NT2/D1 (cell line): ENCODE results near the gene KIF21A.
"Not testable (repeated sequence)": the region's sequence is repeated elsewhere in the genome, so short reads cannot be mapped to it uniquely, and the experiment has no call there.

ENCODE experiments used
- DNase-seq: peaks from one replicate; pipeline ENCODE4 v3.0.0-alpha.2; 2011; ENCODE audit warnings: low read depth, low spot score
- H3K27me3 ChIP-seq: 2 replicates; pipeline ENCODE4 v1.6.0; 2011; ENCODE audit warnings: mild to moderate bottlenecking; ENCODE audit not compliant: insufficient read length, insufficient read depth
- H3K36me3 ChIP-seq: 2 replicates; pipeline ENCODE4 v1.6.1; 2011; ENCODE audit warnings: mild to moderate bottlenecking, low read length, mixed read lengths; ENCODE audit not compliant: insufficient read depth, insufficient read length
- H3K4me1 ChIP-seq: 2 replicates; pipeline ENCODE4 v1.5.1; 2011; ENCODE audit not compliant: insufficient read depth, insufficient read length
- H3K4me3 ChIP-seq: 2 replicates; pipeline ENCODE4 v1.5.1; 2011; ENCODE audit warnings: low read depth; ENCODE audit not compliant: insufficient read length
- H3K9ac ChIP-seq: 2 replicates; pipeline ENCODE4 v1.6.0; 2011; ENCODE audit warnings: low read depth; ENCODE audit not compliant: insufficient read length
- H3K9me3 ChIP-seq: 2 replicates; pipeline ENCODE4 v1.5.1; 2011; ENCODE audit warnings: mild to moderate bottlenecking, low read length; ENCODE audit not compliant: insufficient read depth
- SUZ12 ChIP-seq: IDR thresholded peaks from 2 replicates; pipeline ENCODE4 v1.6.1; 2011; ENCODE audit not compliant: insufficient read length, insufficient read depth; ENCODE audit errors: extremely low read depth
- YY1 ChIP-seq: IDR thresholded peaks from 2 replicates; pipeline ENCODE4 v1.6.1; 2011; ENCODE audit not compliant: insufficient read length, insufficient read depth
- ZNF274 ChIP-seq: IDR thresholded peaks from 2 replicates; pipeline ENCODE4 v1.6.1; 2011; ENCODE audit warnings: mild to moderate bottlenecking, low read depth, low read length

Gene KIF21A

DNA sequence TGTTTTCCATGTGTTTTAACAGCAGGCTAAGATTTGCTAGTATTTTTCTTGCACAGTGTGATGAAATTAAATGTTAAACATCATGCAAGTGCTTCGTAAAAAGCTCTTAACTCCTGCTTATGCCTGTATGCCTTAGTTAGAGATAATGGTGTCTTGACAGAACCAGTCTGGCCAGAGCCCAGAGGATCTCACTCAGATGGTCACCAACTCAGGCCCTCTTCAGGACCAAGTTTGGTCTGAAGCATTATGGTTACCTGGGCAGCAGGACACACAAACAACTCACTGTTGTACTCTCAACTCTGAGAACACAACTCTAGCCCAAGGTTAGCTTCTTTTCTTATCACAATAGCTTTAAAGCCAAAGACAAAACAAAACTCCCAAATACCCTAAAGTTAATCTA lies 115.4 kb downstream of the KIF21A start:
- Histone ChIP-seq H3K9me3 (no peaks in the 10 kb centered on the region), H3K4me3 (no peak overlapping the region), H3K4me1 (no peaks in the 10 kb centered on the region), H3K36me3 (peaks cover 24% of the 10 kb centered on the region), H3K9ac (no peak overlapping the region), H3K27me3 (no peaks in the 10 kb centered on the region)
- no peak for DNase-seq
- TF ChIP-seq SUZ12 (no peak), YY1 (no peak), ZNF274 (no peak)

DNA sequence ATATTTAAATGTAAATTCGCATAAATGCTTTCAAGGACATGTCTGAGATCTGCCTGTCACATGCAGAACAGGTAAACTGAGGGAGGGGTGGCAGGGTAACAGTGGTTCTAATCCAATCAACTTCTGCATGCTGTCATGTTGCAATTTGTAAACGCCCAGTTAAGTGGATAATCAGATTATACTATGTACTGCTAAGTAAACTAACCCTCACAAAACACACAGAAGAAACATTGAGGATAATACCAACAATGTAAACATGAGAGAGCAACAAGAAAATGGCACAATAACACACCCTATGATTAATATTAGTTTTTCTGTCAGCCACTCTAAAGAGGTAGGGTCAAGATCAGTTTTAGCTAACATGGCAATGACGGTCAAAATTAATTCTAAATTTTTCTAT lies 123.7 kb downstream of the KIF21A start:
- Histone ChIP-seq H3K4me3 (no peak overlapping the region), H3K9ac (no peak overlapping the region), H3K9me3 (no peaks in the 10 kb centered on the region), H3K4me1 (no peaks in the 10 kb centered on the region), H3K27me3 (no peaks in the 10 kb centered on the region), H3K36me3 (peaks cover 7% of the 10 kb centered on the region)
- no peak for DNase-seq
- TF ChIP-seq SUZ12 (no peak), ZNF274 (no peak)

DNA sequence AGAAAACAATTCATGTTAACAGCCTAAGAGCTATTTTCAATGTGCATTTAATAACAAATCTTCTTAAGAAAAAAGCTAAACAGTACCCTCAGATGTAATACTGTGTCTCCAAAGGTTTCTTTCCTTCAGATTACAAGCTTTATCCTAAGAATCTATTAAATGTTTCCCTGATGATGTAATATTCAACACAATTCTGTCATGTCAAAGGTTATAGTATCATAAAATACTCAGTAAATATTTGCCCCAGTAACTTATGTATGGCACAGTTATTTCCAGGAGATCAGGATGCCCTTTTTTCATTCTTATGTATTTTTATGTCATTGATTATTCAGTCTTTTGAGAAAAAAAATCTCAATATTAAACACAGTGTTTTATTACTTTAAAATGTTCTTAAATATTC lies 128.4 kb downstream of the KIF21A start:
- no peaks in the 10 kb centered on the region for H3K4me1 ChIP-seq
- peaks cover 11% of the 10 kb centered on the region for H3K36me3 ChIP-seq
- DNase-seq, result no peak
- TF ChIP-seq SUZ12 (no peak), YY1 (no peak), ZNF274 (no peak)
- H3K9me3 ChIP-seq, result no peaks in the 10 kb centered on the region
- H3K27me3 ChIP-seq, result no peaks in the 10 kb centered on the region
- H3K4me3 ChIP-seq, result no peak overlapping the region
- no peak overlapping the region for H3K9ac ChIP-seq

DNA sequence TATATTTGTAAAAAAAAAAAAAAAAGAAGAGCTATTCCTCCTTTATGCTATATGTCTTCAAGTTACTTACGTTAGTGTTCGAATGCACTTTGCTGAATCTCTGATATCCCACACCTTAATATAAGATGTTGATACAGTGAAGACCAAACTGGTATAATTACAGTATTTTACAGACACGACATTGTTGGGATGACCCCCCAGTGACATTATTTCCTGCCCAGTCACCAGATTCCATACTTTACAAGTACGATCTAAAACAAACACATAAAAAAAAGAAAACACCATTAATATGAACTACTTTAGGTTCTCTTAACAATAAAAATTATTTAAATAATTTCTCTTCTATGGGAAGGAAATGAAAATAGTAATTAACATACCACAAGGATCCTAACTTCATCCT lies 133.4 kb downstream of the KIF21A start:
- Histone ChIP-seq H3K9me3 (no peaks in the 10 kb centered on the region), H3K9ac (no peak overlapping the region), H3K4me3 (no peak overlapping the region), H3K4me1 (no peaks in the 10 kb centered on the region), H3K27me3 (no peaks in the 10 kb centered on the region), H3K36me3 (peaks cover 20% of the 10 kb centered on the region)
- no peak for DNase-seq
- TF ChIP-seq ZNF274, result no peak
- TF ChIP-seq YY1, result no peak
- TF ChIP-seq SUZ12, result no peak

- peaks cover 18% of the 10 kb centered on the region for H3K36me3 ChIP-seq
- no peak overlapping the region for H3K9ac ChIP-seq
- no peaks in the 10 kb centered on the region for H3K4me1 ChIP-seq
- H3K4me3 ChIP-seq, result no peak overlapping the region
- H3K9me3 ChIP-seq, result no peaks in the 10 kb centered on the region
- no peaks in the 10 kb centered on the region for H3K27me3 ChIP-seq
- TF ChIP-seq ZNF274 (no peak), YY1 (no peak), SUZ12 (no peak)
- DNase-seq, result no peak
These were observed 141.5 kb downstream of the KIF21A start for GRCh38 chr12:39301422-39301821.

GRCh38 chr12:39300799-39301198 lies 142.1 kb downstream of the KIF21A start:
- H3K27me3 ChIP-seq, result no peaks in the 10 kb centered on the region
- no peak overlapping the region for H3K9ac ChIP-seq
- no peak overlapping the region for H3K4me3 ChIP-seq
- peaks cover 14% of the 10 kb centered on the region for H3K36me3 ChIP-seq
- DNase-seq, result no peak
- no peaks in the 10 kb centered on the region for H3K4me1 ChIP-seq
- no peaks in the 10 kb centered on the region for H3K9me3 ChIP-seq
- TF ChIP-seq SUZ12 (no peak), YY1 (no peak), ZNF274 (no peak)

- Histone ChIP-seq H3K36me3 (peaks cover 4% of the 10 kb centered on the region), H3K4me1 (no peaks in the 10 kb centered on the region), H3K9me3 (no peaks in the 10 kb centered on the region), H3K9ac (no peak overlapping the region), H3K4me3 (no peak overlapping the region), H3K27me3 (no peaks in the 10 kb centered on the region)
- no peak for DNase-seq
- TF ChIP-seq ZNF274 (no peak), YY1 (no peak), SUZ12 (no peak)
These were observed 145.0 kb downstream of the KIF21A start for GRCh38 chr12:39297891-39298290.

- Histone ChIP-seq H3K9ac (no peak overlapping the region), H3K9me3 (no peaks in the 10 kb centered on the region), H3K4me3 (no peak overlapping the region), H3K4me1 (no peaks in the 10 kb centered on the region), H3K36me3 (no peaks in the 10 kb centered on the region), H3K27me3 (no peaks in the 10 kb centered on the region)
- TF ChIP-seq YY1, result no peak
- no peak for TF ChIP-seq SUZ12
- no peak for TF ChIP-seq ZNF274
- DNase-seq, result no peak
These were observed 146.4 kb downstream of the KIF21A start for GRCh38 chr12:39296496-39296895.

DNA sequence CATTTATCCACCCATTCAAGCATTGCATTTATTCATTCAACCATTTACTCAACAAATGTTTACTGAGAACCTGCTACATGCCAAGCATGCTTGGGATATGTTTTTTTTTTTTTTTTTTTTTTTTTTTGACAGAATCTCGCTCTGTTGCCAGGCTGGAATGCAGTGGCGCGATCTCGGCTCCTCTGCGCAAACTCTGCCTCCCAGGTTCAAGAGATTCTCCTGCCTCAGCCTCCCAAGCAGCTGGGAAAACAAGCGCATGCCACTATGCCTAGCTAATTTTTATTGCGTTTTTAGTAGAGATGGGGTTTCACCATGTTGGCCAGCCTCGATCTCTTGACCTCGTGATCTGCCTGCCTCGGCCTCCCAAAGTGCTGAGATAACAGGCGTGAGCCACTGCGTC lies 147.3 kb downstream of the KIF21A start:
- DNase-seq, H3K4me3 ChIP-seq, H3K9ac ChIP-seq, H3K9me3 ChIP-seq, H3K27me3 ChIP-seq, H3K4me1 ChIP-seq, H3K36me3 ChIP-seq: not testable (repeated sequence)
